Caco-2 (cell line): ENCODE data around the gene BIN2. TPM values are rescaled to one million over a fixed set of nuclear protein-coding genes. Genes with fewer than 3 reads are reported as not detected.
"Not testable (repeated sequence)": the region's sequence is repeated elsewhere in the genome, so short reads cannot be mapped to it uniquely, and the experiment has no call there.

ENCODE experiments used
- BruUV-seq: library from RNA; stranded (reverse); fragments of 400-500 nt; replicated peaks from 2 replicates; lab custom pipeline; 2021; lab: Mats Ljungman, UMichigan
- CTCF ChIA-PET: fragments of 300-600 bp; sonication (Branson Sonifier 250); formaldehyde crosslinking; loops from one replicate; lab custom pipeline; 2022; ENCODE audit warnings: antibody characterized with exemption; lab: Charles Lee
- POLR2A ChIA-PET: fragments of 300-600 bp; sonication (Branson Sonifier 250); formaldehyde crosslinking; loops from one replicate; lab custom pipeline; 2022; ENCODE audit warnings: antibody characterized with exemption; lab: Charles Lee
- DNase-seq, 2 experiments: peaks; one replicate each; pipeline versions ENCODE4 v3.0.0 to v3.0.0-alpha.2; 2020 to 2022
- H3K27me3 ChIP-seq: replicated peaks from 2 replicates; pipeline ENCODE4 v1.6.0; 2011; ENCODE audit warnings: low read length; ENCODE audit not compliant: control insufficient read depth, insufficient read depth
- H3K36me3 ChIP-seq: 2 replicates; pipeline ENCODE4 v1.5.1; 2011; ENCODE audit warnings: low read length; ENCODE audit not compliant: control insufficient read depth, insufficient read depth
- H3K4me1 ChIP-seq: fragments of 250-450 bp; sonication (Bioruptor Pico); 2 replicates; pipeline ENCODE4 v1.5.1; 2020; ENCODE audit warnings: mild to moderate bottlenecking
- H3K4me3 ChIP-seq: 2 replicates; pipeline ENCODE4 v1.5.1; 2011; ENCODE audit warnings: low read depth, mild to moderate bottlenecking, control low read depth, low read length
- H3K9me3 ChIP-seq: fragments of 250-450 bp; sonication (Bioruptor Pico); 2 replicates; pipeline ENCODE4 v1.5.1; 2020; ENCODE audit warnings: mild to moderate bottlenecking, moderate library complexity
- H3K27ac Mint-ChIP-seq: one replicate; pipeline ENCODE4 v1.8.0; 2022; ENCODE audit warnings: mixed read lengths; ENCODE audit not compliant: unreplicated experiment
- H3K27me3 Mint-ChIP-seq: one replicate; pipeline ENCODE4 v1.8.0; 2022; ENCODE audit warnings: mixed read lengths; ENCODE audit not compliant: insufficient read depth, unreplicated experiment
- H3K36me3 Mint-ChIP-seq: one replicate; pipeline ENCODE4 v1.8.0; 2022; ENCODE audit warnings: mild to moderate bottlenecking, mixed read lengths; ENCODE audit not compliant: insufficient read depth, unreplicated experiment
- H3K4me1 Mint-ChIP-seq: one replicate; pipeline ENCODE4 v1.8.0; 2022; ENCODE audit warnings: low read depth, mixed read lengths; ENCODE audit not compliant: unreplicated experiment
- H3K4me3 Mint-ChIP-seq: one replicate; pipeline ENCODE4 v1.8.0; 2022; ENCODE audit warnings: mild to moderate bottlenecking, moderate library complexity, mixed read lengths; ENCODE audit not compliant: unreplicated experiment
- H3K9me3 Mint-ChIP-seq: one replicate; pipeline ENCODE4 v1.8.0; 2022; ENCODE audit warnings: mixed read lengths; ENCODE audit not compliant: unreplicated experiment
- CTCF ChIP-seq, 2 experiments: fragments of 200-600 bp in 1 of 2; IDR thresholded peaks; 1 replicate in 1 of 2; 2 replicates in 1 of 2; pipeline versions ENCODE4 v1.5.1 to v1.8.0; 2011 to 2022; ENCODE audit warnings: antibody characterized with exemption in 1 of 2, control low read depth in 1 of 2, inconsistent platforms in 1 of 2, low read depth in 1 of 2, low read length in 1 of 2, mild to moderate bottlenecking in 1 of 2, moderate library complexity in 1 of 2; ENCODE audit not compliant: insufficient read depth in 1 of 2, severe bottlenecking in 1 of 2, unreplicated experiment in 1 of 2
- intact Hi-C: fragments of 100-400 bp; cut with micrococcal nuclease; formaldehyde crosslinking; loops from one replicate; pipeline ENCODE4 v1.10.0; 2022; ENCODE audit not compliant: unreplicated experiment
- total RNA-seq: library from RNA; stranded (reverse); gene quantifications from 2 replicates; pipeline ENCODE4 v1.2.3, GENCODE V29; 2022

Gene BIN2
- total RNA-seq, 1 experiment from 2014 or later: 0.18 TPM

GRCh38 chr12:51295651-51296050 lies 28.3 kb downstream of the BIN2 start:
- intact Hi-C loops: no loop called here
- Histone ChIP-seq H3K27me3 (no peaks in the 10 kb centered on the region), H3K36me3 (no peaks in the 10 kb centered on the region), H3K4me3 (no peak overlapping the region), H3K9me3 (no peaks in the 10 kb centered on the region), H3K4me1 (peaks cover 4% of the 10 kb centered on the region; the same call in 1 of the 2 replicates)
- H3K4me3 Mint-ChIP-seq: no peak overlapping the region
- H3K27ac Mint-ChIP-seq: no peak overlapping the region
- no peak for DNase-seq
- no peaks in the 10 kb centered on the region for H3K27me3 Mint-ChIP-seq
- peaks cover 6% of the 10 kb centered on the region for H3K4me1 Mint-ChIP-seq
- H3K36me3 Mint-ChIP-seq: no peaks in the 10 kb centered on the region
- no peaks in the 10 kb centered on the region for H3K9me3 Mint-ChIP-seq
- BruUV-seq: no TSS peak
- no peak for TF ChIP-seq CTCF (IDR thresholded peaks at IDR 0.05; ENCODE audit: insufficient read depth in 1 of 2, low read depth in 1 of 2, low read length in 1 of 2, severe bottlenecking in 1 of 2, unreplicated experiment in 1 of 2)
- ChIA-PET CTCF (no interaction called here), POLR2A (no interaction called here)

GRCh38 chr12:51294097-51294496 lies 29.9 kb downstream of the BIN2 start:
- H3K27me3 ChIP-seq, H3K4me1 Mint-ChIP-seq, H3K4me1 ChIP-seq, H3K36me3 ChIP-seq, BruUV-seq, H3K27me3 Mint-ChIP-seq, H3K36me3 Mint-ChIP-seq, DNase-seq, H3K4me3 ChIP-seq, H3K9me3 ChIP-seq, intact Hi-C loops, H3K9me3 Mint-ChIP-seq, H3K27ac Mint-ChIP-seq, H3K4me3 Mint-ChIP-seq: not testable (repeated sequence)
- ChIA-PET CTCF (interaction anchor here (0.6 kb wide), 1 partner anchor 20 kb away, joined by 3 read pairs; no protein-coding TSS in a partner anchor), POLR2A (interaction anchor here (0.5 to 0.6 kb wide), 2 partner anchors 8 to 211 kb away, joined by 3 read pairs; no protein-coding TSS in a partner anchor)

- Histone ChIP-seq H3K4me1 (peaks cover 4% of the 10 kb centered on the region; the same call in 1 of the 2 replicates), H3K36me3 (no peaks in the 10 kb centered on the region), H3K4me3 (no peak overlapping the region), H3K27me3 (no peaks in the 10 kb centered on the region), H3K9me3 (no peaks in the 10 kb centered on the region)
- Mint-ChIP-seq H3K9me3 (no peaks in the 10 kb centered on the region), H3K4me1 (peaks cover 6% of the 10 kb centered on the region), H3K27me3 (no peaks in the 10 kb centered on the region), H3K36me3 (no peaks in the 10 kb centered on the region), H3K4me3 (no peak overlapping the region), H3K27ac (no peak overlapping the region)
- DNase-seq: no peak
- BruUV-seq: no TSS peak
- ChIA-PET CTCF (interaction anchor here (0.6 to 0.7 kb wide), 2 partner anchors 11 to 21 kb away, joined by 3 read pairs; no protein-coding TSS in a partner anchor), POLR2A (interaction anchor here (0.5 to 0.6 kb wide), 2 partner anchors 8 to 211 kb away, joined by 3 read pairs; no protein-coding TSS in a partner anchor)
- no peak for TF ChIP-seq CTCF (IDR thresholded peaks at IDR 0.05; ENCODE audit: insufficient read depth in 1 of 2, low read depth in 1 of 2, low read length in 1 of 2, severe bottlenecking in 1 of 2, unreplicated experiment in 1 of 2)
- intact Hi-C loops: no loop called here
These were observed 30.3 kb downstream of the BIN2 start for GRCh38 chr12:51293696-51294095.

- H3K27me3 Mint-ChIP-seq, H3K27ac Mint-ChIP-seq, H3K4me3 Mint-ChIP-seq, intact Hi-C loops, H3K36me3 ChIP-seq, H3K4me1 Mint-ChIP-seq, BruUV-seq, H3K4me1 ChIP-seq, H3K36me3 Mint-ChIP-seq, H3K4me3 ChIP-seq, H3K9me3 ChIP-seq, H3K27me3 ChIP-seq, H3K9me3 Mint-ChIP-seq: not testable (repeated sequence)
- CTCF ChIA-PET: interaction anchor here (0.6 to 1.3 kb wide), 2 partner anchors 32 to 49 kb away, joined by 6 to 7 read pairs; no protein-coding TSS in a partner anchor
- POLR2A ChIA-PET: interaction anchor here (0.5 to 0.7 kb wide), 2 partner anchors 21 to 23 kb away, joined by 3 read pairs; no protein-coding TSS in a partner anchor
- peak in 1 of 2 experiments; percentile 41 for DNase-seq
These were observed 32.1 kb downstream of the BIN2 start for GRCh38 chr12:51291603-51292513.
